Activated CD8-positive, alpha-beta memory T cell treated with anti-CD3 and anti-CD28 coated beads, Interleukin-2, amount 50 U/mL, for 48 hours (primary cell): Measurements from ENCODE around the gene CYP1B1.

ENCODE experiments used
- DNase-seq: peaks from one replicate; pipeline ENCODE4 v3.0.0-alpha.2; 2020

The CYP1B1 gene

DNA sequence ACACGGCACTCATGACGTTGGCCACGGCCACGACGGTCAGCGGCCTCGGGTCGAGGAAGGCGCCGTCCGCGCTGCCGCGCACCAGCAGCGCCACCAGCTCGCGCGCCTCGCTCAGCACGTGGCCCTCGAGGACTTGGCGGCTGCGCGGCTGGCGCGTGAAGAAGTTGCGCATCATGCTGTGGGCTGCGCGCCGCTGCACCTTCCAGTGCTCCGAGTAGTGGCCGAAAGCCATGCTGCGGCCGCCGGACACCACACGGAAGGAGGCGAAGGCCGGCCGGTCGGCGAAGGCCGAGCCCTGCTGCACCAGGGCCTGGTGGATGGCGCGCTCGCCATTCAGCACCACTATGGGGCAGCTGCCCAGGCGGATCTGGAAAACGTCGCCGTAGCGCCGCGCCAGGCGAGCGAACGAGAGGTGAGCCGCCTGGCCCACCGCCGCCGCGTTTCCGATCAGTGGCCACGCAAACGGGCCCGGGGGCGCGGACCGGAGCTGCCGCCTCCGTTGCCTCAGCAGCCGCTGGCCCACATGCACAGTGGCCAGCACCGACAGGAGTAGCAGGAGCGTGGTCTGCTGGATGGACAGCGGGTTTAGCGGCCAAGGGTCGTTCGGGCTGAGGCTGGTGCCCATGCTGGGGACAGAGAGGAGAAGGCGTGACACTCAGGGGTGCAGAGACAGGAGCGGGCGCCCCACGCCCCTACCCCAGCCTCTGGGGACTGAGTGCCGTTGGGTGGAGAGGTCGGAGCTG is 1.0 kb downstream of the CYP1B1 start:
- peak; percentile 57 for DNase-seq

DNA sequence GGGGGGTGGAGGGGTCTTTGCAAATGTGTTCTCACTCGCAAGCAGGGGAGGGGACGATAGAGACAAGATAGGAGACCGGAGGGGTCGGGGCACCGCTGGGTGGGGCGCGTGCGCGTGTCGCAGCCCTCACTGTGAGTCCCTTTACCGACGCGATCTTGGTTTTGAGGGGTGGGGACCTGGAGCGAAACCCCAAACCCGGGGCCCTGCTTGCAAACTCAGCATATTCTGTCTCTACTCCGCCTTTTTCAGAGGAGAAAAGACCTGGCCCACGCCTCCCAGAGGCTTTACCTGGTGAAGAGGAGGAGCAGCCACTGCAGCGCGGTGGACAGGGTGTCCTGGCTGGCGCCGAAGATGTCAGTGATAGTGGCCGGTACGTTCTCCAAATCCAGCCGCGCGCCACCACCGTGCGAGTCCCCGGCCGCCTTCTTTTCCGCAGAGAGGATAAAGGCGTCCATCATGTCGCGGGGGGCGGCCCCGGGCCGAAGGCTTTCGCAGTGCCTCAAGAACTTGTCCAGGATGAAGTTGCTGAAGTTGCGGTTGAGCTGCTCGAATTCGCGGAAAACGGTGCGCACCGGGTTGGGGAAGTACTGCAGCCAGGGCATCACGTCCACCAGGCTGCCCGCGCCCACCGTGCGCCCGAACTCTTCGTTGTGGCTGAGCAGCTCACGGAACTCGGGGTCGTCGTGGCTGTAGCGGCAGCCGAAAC is 1.7 kb downstream of the CYP1B1 start:
- no peak for DNase-seq

DNA sequence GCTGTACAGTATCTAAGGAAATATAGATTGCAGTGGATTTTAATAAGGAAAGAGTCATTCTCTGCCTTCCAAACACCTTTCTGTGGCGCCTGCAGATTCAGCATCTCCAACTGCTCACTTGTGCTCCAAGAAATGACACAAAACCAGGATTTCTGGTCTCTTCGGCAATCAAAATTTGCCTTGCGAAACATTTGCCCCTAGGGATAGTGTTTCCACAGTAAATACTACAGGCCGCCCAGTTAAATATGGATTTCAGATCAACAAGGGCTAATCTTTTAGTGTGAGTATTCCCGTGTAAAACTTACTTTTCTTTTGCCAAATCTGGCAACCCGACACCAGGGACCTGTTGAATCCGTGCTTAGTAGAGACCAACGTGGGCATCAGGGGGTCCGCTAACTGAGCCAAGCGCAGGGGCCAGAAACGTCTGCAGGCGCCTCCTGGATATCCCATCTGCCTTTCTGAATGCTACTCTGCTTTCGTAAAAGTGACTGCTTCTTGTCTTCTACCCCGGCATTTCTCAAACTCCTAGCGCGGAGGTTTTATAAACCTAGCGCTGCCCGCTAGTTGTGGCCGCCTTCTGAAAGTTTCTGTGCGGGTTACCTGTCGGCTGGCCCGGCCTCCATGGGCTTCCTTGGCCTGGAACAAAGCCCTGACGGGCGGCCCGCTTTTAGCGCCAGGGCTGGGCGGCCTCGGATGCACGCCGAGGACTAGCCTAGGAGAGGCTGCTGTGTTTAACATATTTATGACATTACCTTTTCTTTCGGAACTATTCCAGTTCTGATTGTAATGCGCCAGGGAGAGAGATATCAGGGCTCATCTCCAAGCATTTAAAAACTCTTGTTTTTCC is 2.5 kb downstream of the CYP1B1 start:
- no peak for DNase-seq

DNA sequence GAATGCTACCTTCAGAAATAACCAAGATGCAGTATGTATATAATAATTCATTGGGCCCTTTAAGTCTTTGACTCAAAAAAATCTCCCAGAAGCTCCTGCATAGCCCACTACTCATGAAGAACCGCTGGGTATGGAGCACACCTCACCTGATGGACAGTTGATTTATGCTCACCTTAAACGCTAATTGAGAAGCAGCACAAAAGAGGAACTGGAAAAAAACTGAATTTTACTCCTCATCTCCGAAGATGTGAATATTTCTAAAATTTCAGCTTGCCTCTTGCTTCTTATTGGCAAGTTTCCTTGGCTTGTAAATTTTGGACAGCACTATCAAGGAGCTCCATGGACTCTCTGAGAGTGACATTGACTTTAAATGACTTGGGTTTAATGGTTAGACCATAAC is 5.5 kb downstream of the CYP1B1 start:
- no peak for DNase-seq

DNA sequence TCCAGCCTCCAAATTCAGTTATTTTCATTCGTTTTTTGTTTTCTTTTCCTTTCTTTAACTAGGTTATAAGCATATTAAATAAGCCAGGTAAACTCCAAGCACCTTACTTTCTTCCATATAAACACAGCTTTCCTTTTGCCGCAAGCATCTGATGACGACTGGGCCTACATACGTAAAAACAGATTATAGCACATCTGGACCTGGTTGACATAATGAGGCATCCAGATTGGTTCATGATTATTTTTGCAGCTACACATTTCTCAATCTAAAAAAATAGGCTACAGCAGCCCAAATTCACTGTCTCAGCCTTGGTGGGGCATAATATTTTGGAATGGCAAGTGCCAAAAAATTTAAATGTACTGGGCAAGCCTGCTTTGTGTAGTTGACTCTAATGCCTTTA is 7.7 kb downstream of the CYP1B1 start:
- DNase-seq: no peak

DNA sequence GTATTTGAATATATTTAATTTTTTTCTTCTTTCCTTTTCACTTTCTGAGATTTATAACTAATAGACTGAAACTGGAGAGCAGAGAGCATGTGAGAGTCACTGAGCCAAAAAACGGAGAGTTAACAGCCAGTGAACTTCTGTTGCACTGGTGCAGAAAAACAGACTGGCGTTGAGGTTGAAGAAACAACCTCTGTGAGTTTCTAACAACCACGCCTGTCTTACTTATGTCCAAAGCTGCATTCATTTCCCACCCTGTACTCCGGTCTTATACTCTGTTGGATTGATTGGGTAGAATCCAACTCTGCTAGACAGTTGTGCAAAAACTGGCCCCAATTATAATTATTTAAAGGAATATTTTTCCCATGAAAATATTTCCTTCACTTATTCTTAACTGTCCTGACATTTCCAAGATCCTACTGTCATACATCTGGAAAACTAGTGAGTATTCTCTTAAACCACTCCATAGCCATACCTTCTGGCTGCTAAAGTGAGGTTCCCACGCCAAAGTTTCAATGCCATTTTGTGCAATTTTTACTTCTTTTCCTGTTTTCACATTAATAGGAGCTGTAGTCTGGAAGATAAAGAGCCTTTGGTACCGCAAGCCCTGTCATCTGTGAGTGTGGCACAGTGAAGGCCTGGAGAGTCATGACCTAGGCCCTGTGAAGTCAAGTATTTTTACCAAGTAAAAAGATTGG is 9.4 kb downstream of the CYP1B1 start:
- DNase-seq: no peak

DNA sequence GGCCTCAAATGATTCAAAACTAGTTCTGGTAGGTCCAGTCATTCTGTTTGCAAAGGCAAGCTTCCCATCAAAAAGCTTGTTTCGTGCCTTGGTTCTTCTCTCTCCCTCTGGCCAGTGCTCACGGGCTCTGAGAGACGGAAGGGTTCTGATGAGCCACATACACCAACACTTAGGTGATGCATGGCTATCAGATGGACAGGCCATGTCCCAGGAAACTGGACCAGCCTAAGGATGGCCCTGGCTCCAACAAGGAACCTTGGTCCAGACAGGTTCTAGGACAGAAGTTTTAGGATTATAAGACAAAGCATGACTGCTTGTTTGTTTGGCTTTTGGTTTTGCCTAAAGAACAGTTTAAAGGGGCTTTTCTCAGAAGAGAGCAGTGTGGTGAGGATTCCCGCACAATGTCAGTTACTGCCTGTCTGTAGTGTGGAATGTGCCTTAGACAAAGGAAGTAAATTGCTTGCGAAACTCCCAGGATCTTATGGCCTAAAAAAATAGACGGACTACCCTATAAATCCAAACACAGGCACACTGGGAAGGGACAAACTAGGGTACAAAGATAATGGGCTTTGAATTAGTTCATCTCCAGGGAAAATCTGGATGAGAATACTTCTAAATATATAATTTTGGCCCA is 10.3 kb downstream of the CYP1B1 start:
- no peak for DNase-seq

DNA sequence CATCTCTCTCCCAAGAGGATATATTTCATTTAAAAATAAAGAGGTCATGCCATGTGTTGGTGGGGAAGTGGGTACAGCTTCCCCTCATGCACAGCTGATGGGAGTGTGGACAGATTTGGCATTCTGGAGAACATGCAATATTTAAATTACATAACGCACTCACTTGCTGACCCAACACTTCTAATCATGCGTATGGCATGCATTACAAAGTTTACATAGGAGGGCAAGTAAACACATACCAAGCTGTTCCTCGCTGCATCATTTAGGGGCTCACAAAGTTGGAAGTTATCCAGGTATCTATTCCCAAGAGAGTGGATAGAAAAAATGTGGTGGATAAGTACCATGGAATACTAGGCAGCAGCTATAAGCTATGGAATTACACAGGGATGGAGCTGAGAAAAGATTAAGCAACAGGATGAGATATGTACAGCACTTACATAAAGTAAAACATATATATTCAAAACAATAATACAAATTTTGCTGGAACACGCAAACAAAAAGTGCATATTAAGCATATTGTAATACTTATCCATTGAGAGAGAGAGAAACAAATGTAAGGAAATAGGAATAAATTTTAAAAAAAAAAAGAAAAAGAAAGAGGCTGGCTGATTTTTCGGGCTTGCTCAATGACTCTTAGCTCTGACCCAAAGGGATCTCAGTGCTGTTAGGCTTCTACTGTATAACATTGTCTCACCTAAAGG is 11.0 kb downstream of the CYP1B1 start:
- DNase-seq: no peak

DNA sequence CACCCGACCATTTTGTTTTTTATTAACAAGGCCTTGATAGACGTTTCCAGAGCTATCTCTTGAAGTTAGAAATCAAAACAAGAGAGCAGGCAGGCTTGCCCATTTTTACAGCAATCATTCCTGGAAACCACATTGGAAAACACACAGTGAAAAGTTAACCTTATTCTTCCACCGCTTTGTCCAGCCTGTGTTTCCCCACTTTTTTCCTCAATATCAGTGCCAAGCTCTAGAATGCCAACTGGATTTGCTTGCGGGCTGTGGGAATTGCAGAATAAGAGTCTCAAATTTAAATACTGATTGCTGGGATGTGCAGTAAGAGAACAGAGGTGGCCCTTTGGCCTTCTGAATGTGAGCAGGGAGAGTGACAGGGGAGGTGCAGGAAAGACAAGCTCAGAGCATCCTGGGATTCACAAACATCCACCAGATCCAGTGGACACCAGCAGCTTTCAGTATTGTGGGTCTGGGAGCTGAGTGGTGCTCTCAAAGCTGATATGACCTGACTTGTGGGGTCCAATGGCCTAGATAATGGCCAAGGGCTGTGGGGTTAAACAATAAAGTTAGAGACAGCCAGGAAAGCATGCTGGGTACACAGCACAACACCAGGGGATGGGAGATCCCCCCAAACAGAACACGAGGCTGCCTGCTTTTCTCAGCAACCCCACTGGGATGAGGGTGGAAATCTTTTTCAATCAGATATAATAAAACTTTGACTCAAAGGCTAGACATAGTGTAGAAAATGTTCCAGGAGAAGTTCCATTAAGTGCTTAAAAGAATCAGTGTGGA is 15.5 kb downstream of the CYP1B1 start:
- no peak for DNase-seq

DNA sequence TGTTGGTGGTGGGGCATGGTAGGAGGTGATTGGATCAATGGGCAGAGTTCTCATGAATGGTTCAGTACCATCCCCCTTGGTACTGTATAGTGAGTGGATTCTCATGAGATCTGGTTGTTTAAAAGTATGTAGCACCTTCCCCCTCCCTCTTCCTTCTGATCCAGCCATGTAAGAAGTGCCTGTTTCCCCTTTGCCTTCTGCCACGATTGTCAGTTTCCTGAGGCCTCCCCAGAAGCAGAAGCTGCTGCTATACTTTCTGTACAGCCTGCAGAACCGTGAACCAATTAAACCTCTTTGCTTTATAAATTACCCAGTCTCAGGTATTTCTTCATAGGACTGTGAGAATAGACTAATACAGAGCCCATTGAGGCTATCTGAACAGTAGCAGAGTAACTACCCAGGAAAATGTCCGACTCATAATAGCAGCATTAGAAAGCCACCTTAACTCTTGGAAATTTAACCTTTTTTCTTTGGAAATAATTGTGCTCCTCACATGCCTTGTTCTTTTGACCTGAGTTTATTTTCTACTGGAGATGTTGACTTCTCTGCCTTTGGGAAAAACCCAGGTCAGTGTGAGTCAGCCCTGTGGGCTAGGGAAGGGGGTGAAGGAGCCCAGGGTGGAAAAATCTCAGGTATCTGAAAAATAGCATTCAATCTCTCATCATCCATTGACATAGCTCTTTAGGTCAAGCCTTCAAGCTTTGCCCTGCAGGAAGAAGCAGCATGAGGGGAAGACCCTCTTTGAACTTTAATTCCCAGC is 18.1 kb downstream of the CYP1B1 start:
- no peak for DNase-seq

DNA sequence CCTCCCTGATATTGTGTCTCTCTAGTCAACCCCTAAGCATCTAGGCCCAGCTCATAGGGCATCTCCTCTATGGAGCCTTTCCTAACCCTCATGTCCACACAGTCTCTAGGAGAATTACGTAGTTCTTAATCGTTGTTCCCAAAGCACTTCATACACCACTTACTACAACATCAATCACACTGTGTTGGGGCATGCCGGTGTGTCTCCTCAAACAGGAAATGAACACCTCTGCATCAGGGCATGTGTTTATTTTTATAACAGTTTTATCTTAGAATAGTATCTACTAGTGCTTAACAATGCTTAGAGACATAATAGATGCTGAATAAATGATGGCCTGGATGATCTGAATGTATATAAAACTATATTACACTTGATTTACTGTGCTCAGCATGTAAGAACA is 19.7 kb downstream of the CYP1B1 start:
- no peak for DNase-seq

DNA sequence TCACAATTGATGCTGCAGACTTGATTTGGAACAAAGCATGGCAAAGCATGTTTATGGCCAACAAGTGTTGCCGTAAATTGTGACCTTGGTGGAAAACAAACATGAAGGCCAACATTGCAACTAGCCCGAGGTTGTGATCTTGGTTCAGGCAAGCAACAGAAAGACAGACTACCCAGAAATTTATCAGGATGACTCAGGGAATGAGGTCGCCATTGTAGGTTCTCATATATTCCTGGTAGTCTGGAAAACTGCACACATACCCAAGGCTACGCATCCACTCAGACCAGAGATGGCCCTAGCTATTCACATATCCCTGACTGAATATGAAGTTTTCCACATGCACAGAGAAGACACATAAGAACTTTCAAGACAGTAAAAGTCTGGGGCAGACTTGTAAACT is 30.1 kb downstream of the CYP1B1 start:
- DNase-seq: no peak

DNA sequence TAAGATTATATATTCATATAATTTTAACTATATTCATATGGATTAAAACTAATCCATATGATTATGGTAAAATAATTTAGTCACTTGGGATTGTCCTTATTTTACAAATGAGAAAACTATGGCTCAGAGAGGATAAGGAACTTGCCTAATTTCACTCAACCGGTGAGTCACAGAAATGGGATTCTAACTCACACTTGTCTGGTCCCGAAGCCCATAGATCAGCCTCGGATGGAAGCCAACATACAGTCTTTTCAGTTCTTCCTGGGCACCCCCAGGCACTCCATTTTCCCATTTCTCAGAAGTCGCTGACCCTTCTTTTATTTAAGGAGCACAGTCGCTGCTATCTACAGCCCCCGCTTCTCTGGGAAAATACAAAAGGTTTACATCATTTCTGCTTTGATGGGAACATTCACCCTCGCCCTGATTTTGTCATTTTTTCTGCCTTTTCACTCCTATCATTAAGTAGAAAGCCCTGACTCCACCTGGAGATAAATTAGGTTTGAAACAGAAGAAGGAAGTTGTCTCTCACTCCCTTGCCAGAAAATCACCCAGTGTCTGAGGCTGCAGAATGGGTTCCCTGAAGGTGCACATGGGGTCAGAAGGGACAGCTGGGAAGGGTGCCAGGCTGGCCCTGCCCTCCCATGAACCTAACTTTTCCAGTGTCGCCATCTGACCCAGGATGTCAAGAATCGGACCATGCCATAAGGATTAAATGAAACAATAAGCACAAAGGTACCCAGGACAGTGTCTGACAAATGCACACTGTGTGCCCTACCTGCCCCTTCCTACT is 36.6 kb downstream of the CYP1B1 start:
- DNase-seq: no peak

DNA sequence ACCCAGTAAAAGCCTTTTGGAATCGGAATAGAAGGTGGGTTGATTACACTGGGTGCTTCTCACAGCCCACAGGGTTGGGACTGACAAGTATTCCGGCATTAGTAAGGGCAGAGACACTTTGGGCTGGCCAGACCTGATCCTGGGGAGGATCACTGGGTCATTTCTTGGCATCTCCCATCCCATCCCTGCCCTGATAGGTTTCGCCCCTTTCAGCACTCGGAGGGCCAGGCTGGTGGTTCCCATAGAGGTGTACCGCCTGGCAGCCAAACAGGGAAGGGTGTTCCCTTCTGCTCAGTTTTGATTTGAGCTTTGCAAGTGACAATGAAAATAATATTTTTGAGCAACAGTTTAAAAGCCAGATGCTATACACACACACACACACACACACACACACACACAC is 37.3 kb downstream of the CYP1B1 start:
- DNase-seq: no peak

DNA sequence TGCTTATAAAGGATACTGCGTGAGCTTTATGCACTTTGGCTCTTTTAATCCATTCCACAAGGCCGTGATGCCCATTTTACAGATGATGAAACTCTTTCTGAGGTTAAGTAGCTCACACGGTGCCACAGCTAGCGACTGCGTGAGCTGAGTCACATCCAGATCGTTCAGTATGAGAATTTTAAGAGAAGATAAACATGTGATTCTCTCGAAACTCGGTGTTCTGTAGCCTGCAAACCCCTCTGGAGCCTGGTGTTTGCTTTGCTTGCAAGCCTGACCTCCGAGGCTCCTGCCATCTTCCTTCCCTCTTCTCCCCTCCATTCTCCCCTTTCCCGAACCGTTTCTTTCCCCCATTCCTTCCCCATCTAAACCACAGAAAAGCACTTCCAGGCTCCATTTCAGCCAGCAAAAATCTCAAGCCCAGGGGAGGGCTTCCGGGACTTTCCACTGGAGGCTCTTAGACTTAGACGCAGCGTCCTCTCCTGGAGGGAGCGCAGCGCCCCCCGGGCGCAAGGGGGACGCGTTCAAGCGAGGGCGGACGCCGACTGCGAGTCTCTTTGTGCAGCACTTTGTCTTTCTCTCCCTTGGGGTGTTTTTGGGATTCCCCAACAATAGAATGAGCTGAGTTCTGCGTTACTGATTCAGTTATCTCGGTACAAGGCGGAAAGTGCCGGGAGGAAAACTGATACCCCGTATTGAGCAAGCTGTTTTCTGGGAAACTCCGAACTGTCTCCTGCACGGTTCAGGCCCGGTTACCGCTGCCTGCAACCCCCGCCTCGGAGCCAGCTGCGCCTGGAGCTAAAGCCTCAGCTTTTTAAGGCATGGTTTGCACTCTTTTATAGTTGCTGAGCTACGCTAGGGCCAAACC is 38.0 kb downstream of the CYP1B1 start:
- DNase-seq: no peak

DNA sequence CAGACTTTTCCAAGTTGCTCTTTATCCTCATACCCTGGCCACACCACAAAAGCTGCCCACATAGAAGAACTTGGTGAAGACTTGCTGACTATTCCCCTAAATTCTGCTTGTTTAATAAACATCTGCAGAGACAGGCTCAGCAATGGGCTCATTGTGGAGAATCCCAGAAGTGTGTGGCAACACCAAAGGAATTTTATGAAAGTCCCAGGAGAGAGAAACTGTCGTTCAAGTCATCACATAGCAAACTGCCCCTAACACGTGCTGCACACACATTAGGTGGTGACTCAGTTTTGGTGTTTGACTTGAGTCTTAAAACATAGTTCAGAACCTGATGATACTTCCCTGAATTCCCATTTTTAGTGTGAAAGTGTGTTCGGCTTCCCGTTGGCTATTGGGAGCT is 38.6 kb downstream of the CYP1B1 start:
- no peak for DNase-seq

DNA sequence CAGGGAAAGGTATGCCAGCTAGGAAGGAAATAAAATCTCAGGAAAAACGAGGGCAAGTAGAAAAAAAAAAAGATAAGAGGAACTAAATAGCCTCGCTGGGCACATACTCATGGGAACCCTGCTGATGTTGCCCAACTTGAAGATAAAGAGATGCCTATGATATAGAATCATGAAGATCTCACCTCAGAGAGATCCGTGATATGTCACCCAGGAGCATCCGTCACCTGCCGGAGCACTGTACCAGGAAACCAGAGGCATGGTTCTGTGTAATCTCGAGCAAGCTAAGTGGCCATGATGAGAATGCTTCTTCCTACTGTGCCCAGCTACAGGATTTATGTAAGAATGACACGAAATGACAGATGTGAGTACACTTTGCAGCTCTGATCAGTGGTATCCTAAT is 40.0 kb downstream of the CYP1B1 start:
- no peak for DNase-seq

DNA sequence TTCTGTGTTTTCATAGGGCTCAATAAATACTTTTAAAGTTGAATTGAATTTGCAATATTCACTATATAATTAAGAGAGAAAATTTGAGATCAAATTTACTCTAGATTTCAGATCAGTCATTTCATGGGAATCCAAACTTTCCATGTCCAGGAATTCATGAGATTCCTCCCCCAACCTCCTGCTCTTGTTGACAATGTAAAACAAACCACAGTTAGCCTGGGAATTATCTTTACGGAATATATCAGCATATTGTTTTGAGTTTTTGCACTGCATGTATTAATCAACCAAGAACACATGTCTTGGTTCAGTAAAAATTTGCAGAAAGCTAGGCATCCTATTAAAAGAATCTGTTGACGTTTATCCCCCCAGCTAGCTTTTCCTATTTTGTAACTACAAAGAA is 42.3 kb downstream of the CYP1B1 start:
- no peak for DNase-seq

DNA sequence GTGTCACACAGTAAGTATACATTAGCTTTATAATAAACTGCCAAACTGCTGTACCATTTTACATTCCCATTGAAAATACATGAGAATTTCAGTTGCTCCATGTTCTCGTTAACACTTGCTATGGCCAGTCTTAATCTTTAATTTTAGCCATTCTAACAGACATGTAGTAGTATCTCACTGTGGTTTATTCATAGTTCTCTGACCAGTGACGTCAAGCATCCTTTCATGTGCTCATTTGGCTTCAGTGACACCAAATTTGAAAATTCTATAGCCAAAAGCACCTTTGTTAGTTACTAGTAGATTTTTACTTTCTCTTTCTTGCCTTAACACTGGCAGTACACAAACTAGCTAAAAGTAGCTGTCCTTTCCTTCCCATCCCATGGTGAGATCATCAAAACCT is 43.0 kb downstream of the CYP1B1 start:
- no peak for DNase-seq
